Activated T-cell treated with anti-CD3 and anti-CD28 coated beads, Interleukin-2, amount 50 U/mL, for 4 hours (primary cell): ENCODE measurements around the gene NAP1L4. TPM values are rescaled to one million over a fixed set of nuclear protein-coding genes. Genes with fewer than 3 reads are reported as not detected.

ENCODE experiments used
- ATAC-seq, 2 donors: fragments of 200-7000 bp; cut with Tn5 transposase; one replicate each; pipeline ENCODE4 v1.10.0; 2021
- DNase-seq: peaks from one replicate; pipeline ENCODE4 v3.0.0-alpha.2; 2020
- H3K27me3 Mint-ChIP-seq: one replicate; pipeline ENCODE4 v1.8.0; 2021; ENCODE audit warnings: low read depth, mixed read lengths
- H3K36me3 Mint-ChIP-seq: one replicate; pipeline ENCODE4 v1.8.0; 2022; ENCODE audit warnings: mixed read lengths; ENCODE audit not compliant: insufficient read depth
- H3K4me1 Mint-ChIP-seq: one replicate; pipeline ENCODE4 v1.8.0; 2021; ENCODE audit warnings: low read depth, mixed read lengths
- H3K4me3 Mint-ChIP-seq: one replicate; pipeline ENCODE4 v1.8.0; 2021; ENCODE audit warnings: mild to moderate bottlenecking, moderate library complexity, mixed read lengths
- H3K9me3 Mint-ChIP-seq: one replicate; pipeline ENCODE4 v1.8.0; 2021; ENCODE audit warnings: mixed read lengths
- total RNA-seq, 3 donors: library from RNA; stranded (reverse); gene quantifications; one replicate each; pipeline ENCODE4 v1.2.1, GENCODE V29; 2021

NAP1L4 gene
- total RNA-seq, 3 donors from 2014 or later, result 194 to 201 (median 199) TPM

- Mint-ChIP-seq H3K9me3 (no peaks in the 10 kb centered on the region), H3K27me3 (no peaks in the 10 kb centered on the region), H3K36me3 (peaks cover 46% of the 10 kb centered on the region), H3K4me1 (peaks cover 2% of the 10 kb centered on the region), H3K4me3 (no peak overlapping the region)
- DNase-seq, result no peak
- no peak for ATAC-seq
These were observed 11.5 kb upstream of the NAP1L4 start for GRCh38 chr11:3003396-3004231.

DNA sequence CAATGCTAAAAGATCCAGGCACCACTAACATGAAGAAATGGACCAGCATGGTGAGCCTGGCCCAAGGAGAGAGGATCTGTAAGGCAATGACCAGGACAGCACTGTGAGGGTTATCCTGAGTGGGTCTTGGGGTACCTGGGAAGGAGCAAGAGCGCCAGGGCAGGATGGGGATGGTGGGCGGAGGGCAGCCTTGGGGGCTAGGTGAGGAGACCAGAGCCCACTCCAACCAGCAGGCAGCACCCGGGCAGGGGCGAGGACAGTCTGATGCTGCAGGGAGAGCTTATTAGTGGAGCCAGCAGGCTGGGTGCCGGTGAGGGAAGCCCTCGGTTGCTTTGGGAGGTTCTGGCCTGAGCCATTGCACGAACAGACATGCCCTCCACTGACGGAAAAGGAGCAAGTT, 10.7 kb upstream of the NAP1L4 start:
- no peak overlapping the region for H3K4me3 Mint-ChIP-seq
- peaks cover 2% of the 10 kb centered on the region for H3K4me1 Mint-ChIP-seq
- no peaks in the 10 kb centered on the region for H3K9me3 Mint-ChIP-seq
- H3K27me3 Mint-ChIP-seq, result no peaks in the 10 kb centered on the region
- DNase-seq, result no peak
- peaks cover 43% of the 10 kb centered on the region for H3K36me3 Mint-ChIP-seq
- no peak for ATAC-seq

GRCh38 chr11:3002351-3002861, 10.3 kb upstream of the NAP1L4 start:
- no peak for ATAC-seq
- Mint-ChIP-seq H3K36me3 (peaks cover 40% of the 10 kb centered on the region), H3K27me3 (no peaks in the 10 kb centered on the region), H3K9me3 (no peaks in the 10 kb centered on the region), H3K4me1 (peaks cover 2% of the 10 kb centered on the region), H3K4me3 (no peak overlapping the region)
- DNase-seq, result no peak

GRCh38 chr11:3001496-3001895, 9.4 kb upstream of the NAP1L4 start:
- H3K9me3 Mint-ChIP-seq, result no peaks in the 10 kb centered on the region
- H3K4me3 Mint-ChIP-seq, result no peak overlapping the region
- H3K27me3 Mint-ChIP-seq, result no peaks in the 10 kb centered on the region
- no peak for ATAC-seq
- H3K4me1 Mint-ChIP-seq, result peaks cover 2% of the 10 kb centered on the region
- no peak for DNase-seq
- H3K36me3 Mint-ChIP-seq, result peaks cover 40% of the 10 kb centered on the region

DNA sequence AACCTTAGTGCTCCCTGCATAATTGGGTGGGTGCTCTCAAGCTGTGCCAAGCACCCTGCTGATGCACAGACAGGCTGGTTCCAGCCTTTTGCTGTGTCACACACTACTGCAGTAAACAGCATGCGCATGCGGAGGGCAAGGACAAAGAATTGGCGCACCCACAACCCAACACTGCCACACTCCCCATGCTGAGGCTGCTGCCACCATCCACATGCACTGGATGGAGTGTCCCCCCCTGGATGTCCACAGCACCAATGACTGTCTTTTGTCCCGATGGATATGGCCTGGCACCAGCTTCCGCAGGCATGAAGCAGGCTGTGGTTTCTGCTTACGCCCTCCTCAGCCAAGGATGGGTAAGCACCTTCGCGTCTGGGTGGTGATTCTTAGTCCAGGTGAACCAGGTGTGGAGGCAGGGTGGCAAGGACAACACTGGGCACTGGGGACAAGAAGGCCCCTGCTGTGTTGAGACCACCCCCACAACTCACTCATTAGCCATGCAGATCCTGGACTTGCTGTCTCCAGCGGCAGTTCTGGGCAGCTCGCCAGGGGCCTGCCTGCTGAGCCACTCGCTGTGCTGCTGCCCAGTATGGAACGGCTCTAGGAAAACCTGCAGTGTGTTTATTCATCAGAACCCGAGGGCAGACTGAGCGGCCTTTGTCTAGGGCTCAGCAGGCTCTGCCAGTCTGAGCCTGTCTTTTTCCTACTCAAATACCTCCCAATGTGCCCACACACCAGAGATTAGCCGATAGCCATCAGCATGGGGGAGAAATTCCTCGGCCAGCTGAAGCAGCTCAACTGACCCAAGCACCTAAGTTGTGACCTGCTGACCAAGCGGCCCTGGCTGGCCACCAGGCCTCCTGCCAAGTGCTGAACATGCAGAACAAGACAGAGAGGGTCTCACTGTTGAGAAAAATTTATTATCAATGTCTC, 8.2 kb upstream of the NAP1L4 start:
- no peaks in the 10 kb centered on the region for H3K4me1 Mint-ChIP-seq
- H3K36me3 Mint-ChIP-seq, result peaks cover 34% of the 10 kb centered on the region
- no peak overlapping the region for H3K4me3 Mint-ChIP-seq
- no peaks in the 10 kb centered on the region for H3K27me3 Mint-ChIP-seq
- no peaks in the 10 kb centered on the region for H3K9me3 Mint-ChIP-seq
- ATAC-seq, result no peak
- DNase-seq, result no peak

- Mint-ChIP-seq H3K9me3 (no peaks in the 10 kb centered on the region), H3K27me3 (no peaks in the 10 kb centered on the region), H3K4me1 (no peaks in the 10 kb centered on the region), H3K4me3 (no peak overlapping the region), H3K36me3 (peaks cover 33% of the 10 kb centered on the region)
- DNase-seq (no peak), ATAC-seq (no peak)
These were observed 7.4 kb upstream of the NAP1L4 start for GRCh38 chr11:2999464-2999998.

DNA sequence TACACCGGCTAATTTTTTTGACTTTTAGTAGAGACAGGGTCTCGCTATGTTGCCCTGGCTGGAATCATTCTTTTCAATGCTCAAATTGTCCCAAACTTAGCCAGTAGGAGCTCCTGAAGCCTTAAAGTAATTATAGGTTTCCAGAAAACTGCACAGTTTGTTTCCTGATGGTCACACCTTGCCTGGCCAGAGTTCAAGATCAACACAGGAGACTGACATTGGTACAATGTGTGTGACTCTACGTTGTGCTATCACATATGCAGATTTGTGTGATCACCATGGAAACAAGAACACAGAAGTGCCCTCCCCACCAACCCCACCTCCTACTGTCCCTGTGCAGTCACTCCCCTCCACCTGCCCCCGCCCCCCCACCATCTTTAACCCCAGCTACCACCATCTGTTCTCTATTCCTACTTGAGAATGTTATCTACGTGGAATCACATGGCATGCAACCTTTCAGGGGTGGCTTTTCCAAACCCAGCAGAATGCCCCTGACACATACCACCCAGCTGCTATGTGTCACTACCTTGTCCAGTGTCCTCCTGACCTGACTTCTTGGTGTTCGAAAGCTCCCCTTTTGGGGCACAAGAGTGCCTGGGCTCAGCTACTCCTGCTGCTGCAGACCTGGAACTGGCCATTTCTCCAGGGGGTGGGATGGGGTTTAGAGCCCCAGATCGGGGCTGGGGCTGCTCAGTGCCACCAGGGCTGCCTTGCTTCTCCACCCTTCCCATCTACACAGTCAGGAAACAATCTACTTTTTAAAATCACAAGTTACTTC, 6.1 kb upstream of the NAP1L4 start:
- no peak for DNase-seq
- peaks cover 22% of the 10 kb centered on the region for H3K36me3 Mint-ChIP-seq
- H3K4me1 Mint-ChIP-seq, result no peaks in the 10 kb centered on the region
- no peaks in the 10 kb centered on the region for H3K27me3 Mint-ChIP-seq
- ATAC-seq, result no peak
- no peaks in the 10 kb centered on the region for H3K9me3 Mint-ChIP-seq
- H3K4me3 Mint-ChIP-seq, result no peak overlapping the region

GRCh38 chr11:2997406-2997805, 5.3 kb upstream of the NAP1L4 start:
- Mint-ChIP-seq H3K4me1 (no peaks in the 10 kb centered on the region), H3K9me3 (no peaks in the 10 kb centered on the region), H3K36me3 (peaks cover 14% of the 10 kb centered on the region), H3K27me3 (no peaks in the 10 kb centered on the region), H3K4me3 (no peak overlapping the region)
- ATAC-seq (no peak), DNase-seq (no peak)

DNA sequence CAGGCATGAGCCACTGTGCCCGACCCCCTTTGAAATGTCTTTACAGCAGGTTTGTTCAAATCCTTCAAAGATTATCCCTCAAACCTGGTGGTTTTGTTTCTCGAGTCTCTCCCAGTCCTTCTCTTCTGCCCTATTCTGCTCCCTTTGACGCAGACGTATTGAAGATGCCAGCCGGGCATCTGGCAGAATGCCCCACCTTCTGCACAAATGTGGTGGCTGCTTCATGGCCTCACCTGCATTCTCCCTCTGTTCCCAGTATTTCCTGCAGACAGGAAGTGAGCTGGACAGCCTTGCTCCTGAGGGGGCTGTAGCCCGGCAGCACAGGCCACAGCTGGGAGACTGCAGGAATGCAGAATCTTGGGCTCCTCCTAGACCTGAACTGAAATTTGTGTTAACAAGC, 4.8 kb upstream of the NAP1L4 start:
- ATAC-seq (no peak), DNase-seq (no peak)
- no peaks in the 10 kb centered on the region for H3K9me3 Mint-ChIP-seq
- H3K27me3 Mint-ChIP-seq, result no peaks in the 10 kb centered on the region
- H3K36me3 Mint-ChIP-seq, result peaks cover 14% of the 10 kb centered on the region
- H3K4me3 Mint-ChIP-seq, result no peak overlapping the region
- H3K4me1 Mint-ChIP-seq, result no peaks in the 10 kb centered on the region

- H3K9me3 Mint-ChIP-seq, result no peaks in the 10 kb centered on the region
- peaks cover 9% of the 10 kb centered on the region for H3K36me3 Mint-ChIP-seq
- no peaks in the 10 kb centered on the region for H3K27me3 Mint-ChIP-seq
- no peak for ATAC-seq
- H3K4me3 Mint-ChIP-seq, result no peak overlapping the region
- DNase-seq, result no peak
- no peaks in the 10 kb centered on the region for H3K4me1 Mint-ChIP-seq
These were observed 3.9 kb upstream of the NAP1L4 start for GRCh38 chr11:2995893-2996554.

DNA sequence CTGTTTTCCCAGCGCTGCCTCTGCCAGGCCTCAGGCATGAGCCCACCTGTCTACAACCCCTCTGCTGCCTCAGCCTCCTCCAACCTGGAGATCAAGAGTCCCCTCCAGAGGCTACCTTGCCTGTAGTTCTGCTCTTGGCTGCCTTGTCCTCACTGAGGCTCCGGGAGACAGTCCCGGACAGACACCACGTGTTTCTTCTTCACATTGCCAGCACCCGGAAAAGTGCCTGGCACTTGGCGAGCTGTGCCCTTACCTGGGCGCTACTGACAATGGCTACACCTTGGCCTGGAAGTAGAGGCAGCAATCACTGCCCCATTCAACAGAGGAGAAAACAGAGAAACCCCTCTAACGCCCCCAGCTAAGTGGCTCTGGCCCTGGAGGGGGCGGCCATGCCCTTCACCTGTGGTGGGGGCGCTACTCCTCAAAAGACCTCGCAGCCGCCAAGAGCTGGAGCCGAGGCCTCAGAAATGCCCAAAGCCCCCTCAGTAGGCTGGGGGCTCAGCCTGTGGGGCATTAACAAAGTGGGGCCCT, 3.0 kb upstream of the NAP1L4 start:
- Mint-ChIP-seq H3K36me3 (peaks cover 6% of the 10 kb centered on the region), H3K4me3 (no peak overlapping the region), H3K27me3 (no peaks in the 10 kb centered on the region), H3K4me1 (peaks cover 3% of the 10 kb centered on the region), H3K9me3 (no peaks in the 10 kb centered on the region)
- no peak for ATAC-seq
- no peak for DNase-seq

- Mint-ChIP-seq H3K4me1 (peaks cover 11% of the 10 kb centered on the region), H3K9me3 (no peaks in the 10 kb centered on the region), H3K4me3 (peak overlapping the region; percentile 8), H3K36me3 (peaks cover 2% of the 10 kb centered on the region), H3K27me3 (no peaks in the 10 kb centered on the region)
- no peak for DNase-seq
- no peak for ATAC-seq
These were observed 2.2 kb upstream of the NAP1L4 start for GRCh38 chr11:2994336-2994730.

DNA sequence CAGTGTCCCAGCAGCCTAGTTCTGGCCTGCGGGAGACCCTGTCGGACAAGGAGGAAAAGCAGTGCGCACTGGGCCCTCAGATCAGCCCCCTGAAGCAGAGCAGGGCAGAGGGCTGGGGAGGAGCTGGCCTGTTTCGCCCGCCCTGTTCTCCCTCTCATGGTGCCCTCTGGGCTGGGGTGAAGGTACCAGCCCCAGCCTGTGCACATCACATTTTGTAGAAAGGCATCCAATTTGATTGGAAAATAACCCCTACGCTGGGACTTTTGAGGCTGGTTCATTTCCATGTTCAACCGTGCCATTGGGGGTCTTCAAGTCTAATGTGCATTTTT, 832 bp upstream of the NAP1L4 start:
- Mint-ChIP-seq H3K36me3 (peaks cover 6% of the 10 kb centered on the region), H3K4me3 (peak overlapping the region; percentile 96), H3K4me1 (peaks cover 24% of the 10 kb centered on the region), H3K27me3 (no peaks in the 10 kb centered on the region), H3K9me3 (no peaks in the 10 kb centered on the region)
- ATAC-seq (no peak), DNase-seq (no peak)
